Muscle layer of colon (tissue), 2 donors: ENCODE measurements around the gene BTBD8.

Experiments used
- H3K27ac ChIP-seq: one replicate; pipeline ENCODE4 v1.7.0; 2013; ENCODE audit warnings: low read depth, mild to moderate bottlenecking, low read length, moderate library complexity
- H3K27me3 ChIP-seq, 2 donors: one replicate each; pipeline ENCODE4 v1.7.0; 2013; ENCODE audit warnings: low read length in 2 of 2, mild to moderate bottlenecking in 2 of 2; ENCODE audit not compliant: insufficient read depth in 2 of 2, control insufficient read depth in 1 of 2
- H3K36me3 ChIP-seq: one replicate; pipeline ENCODE4 v1.7.0; 2013; ENCODE audit warnings: mild to moderate bottlenecking, low read length; ENCODE audit not compliant: insufficient read depth
- H3K4me1 ChIP-seq: one replicate; pipeline ENCODE4 v1.7.0; 2013; ENCODE audit warnings: mild to moderate bottlenecking, low read length; ENCODE audit not compliant: insufficient read depth
- H3K4me3 ChIP-seq, 2 donors: one replicate each; pipeline ENCODE4 v1.7.0; 2013; ENCODE audit warnings: low read length in 2 of 2, low read depth in 1 of 2, mild to moderate bottlenecking in 1 of 2, moderate library complexity in 1 of 2
- H3K9ac ChIP-seq: one replicate; pipeline ENCODE4 v1.7.0; 2013; ENCODE audit warnings: low read length
- H3K9me3 ChIP-seq: one replicate; pipeline ENCODE4 v1.7.0; 2013; ENCODE audit warnings: mild to moderate bottlenecking, low read length
- donor health status: abdominal sarcoma.
- donor health status: Adenocarcinoma of cecum.

Gene BTBD8

DNA sequence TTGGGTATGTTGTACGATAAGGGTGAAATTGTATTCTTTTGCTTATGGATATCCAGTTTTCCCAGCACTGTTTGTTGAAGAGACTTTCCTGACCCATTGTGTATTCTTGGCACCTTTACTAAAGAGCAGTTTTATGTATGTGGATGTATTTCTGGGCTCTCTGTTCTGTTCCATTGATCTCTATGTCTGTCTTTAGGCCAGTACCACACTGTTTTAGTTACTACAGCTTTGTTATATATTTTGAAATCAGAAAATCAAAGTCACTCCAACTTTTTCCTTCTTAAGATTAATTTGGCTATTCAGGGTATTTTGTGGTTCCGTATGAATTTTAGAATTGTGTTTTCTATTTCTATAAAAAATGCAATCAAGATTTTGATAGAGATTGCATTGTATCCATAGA, 74.8 kb downstream of the BTBD8 start:
- Histone ChIP-seq H3K36me3 (no peaks in the 10 kb centered on the region), H3K9me3 (peaks cover 7% of the 10 kb centered on the region), H3K27me3 (no peaks in the 10 kb centered on the region), H3K4me1 (no peaks in the 10 kb centered on the region), H3K27ac (no peak overlapping the region), H3K4me3 (no peak overlapping the region), H3K9ac (no peak overlapping the region)

DNA sequence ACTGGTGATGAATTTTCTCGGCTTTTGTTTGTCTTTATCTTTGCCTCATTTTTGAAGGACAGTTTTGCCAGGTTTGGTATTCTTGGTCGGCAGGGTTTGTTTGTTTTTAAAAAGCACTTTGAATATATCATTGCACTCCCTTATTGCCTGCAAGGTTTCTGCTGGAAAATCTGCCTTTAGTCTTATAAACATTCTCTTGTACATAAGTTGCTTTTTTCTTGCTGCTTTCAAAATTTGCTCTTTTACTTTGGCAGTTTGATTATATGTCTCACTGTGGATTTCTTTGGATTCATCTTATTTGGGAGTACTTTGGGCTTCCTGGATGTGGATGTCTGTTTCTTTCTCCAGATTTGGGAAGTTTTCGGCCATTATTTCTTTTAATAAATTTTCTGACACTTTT, 79.4 kb downstream of the BTBD8 start:
- no peak overlapping the region for H3K9ac ChIP-seq
- H3K36me3 ChIP-seq = no peaks in the 10 kb centered on the region
- H3K9me3 ChIP-seq = no peaks in the 10 kb centered on the region
- H3K27me3 ChIP-seq = no peaks in the 10 kb centered on the region
- no peak overlapping the region for H3K4me3 ChIP-seq
- no peaks in the 10 kb centered on the region for H3K4me1 ChIP-seq
- no peak overlapping the region for H3K27ac ChIP-seq

DNA sequence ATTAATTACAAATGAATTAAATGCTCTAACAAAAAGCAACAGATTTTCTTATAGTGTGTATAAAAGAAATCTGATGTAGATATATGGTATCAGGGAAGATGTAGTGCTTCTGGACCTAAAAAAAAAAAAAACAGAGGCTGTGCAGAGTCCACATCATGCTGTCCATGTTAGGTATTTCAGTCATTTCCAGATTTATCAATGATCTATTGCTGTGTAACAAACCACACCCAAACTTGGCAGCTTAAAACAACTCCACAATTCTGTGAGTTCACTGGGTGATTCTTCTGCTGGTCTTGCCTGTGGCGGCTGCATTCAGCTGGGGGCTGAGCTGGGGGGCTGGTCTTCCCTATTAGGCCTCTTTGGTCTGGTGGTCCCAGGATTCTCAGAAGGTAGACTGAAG, 85.2 kb downstream of the BTBD8 start:
- no peak overlapping the region for H3K27ac ChIP-seq
- H3K4me3 ChIP-seq = no peak overlapping the region
- H3K27me3 ChIP-seq = no peaks in the 10 kb centered on the region
- no peak overlapping the region for H3K9ac ChIP-seq
- no peaks in the 10 kb centered on the region for H3K4me1 ChIP-seq
- no peaks in the 10 kb centered on the region for H3K36me3 ChIP-seq
- H3K9me3 ChIP-seq = no peaks in the 10 kb centered on the region

DNA sequence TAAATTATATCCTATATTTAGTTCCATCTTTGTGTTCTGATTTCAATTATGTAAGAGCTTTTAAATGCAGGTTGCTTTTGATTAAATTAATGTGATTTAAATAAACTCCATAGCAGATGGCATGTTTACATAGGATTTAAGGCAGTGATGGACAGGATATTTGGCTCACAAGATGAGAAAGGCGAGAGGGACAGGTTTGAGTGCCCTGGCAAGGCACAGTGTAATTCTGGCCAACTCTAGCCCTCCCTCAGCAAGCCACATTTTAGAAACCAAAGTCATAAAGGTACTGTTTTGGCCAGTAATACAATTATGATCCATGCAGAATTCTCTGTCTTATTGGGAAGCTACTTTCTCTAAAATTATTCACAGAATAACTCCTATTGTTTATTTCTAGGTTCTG, 87.0 kb downstream of the BTBD8 start:
- Histone ChIP-seq H3K4me3 (no peak overlapping the region), H3K36me3 (no peaks in the 10 kb centered on the region)

GRCh38 chr1:92168657-92169056, 88.5 kb downstream of the BTBD8 start:
- no peaks in the 10 kb centered on the region for H3K27me3 ChIP-seq
- no peak overlapping the region for H3K9ac ChIP-seq
- no peak overlapping the region for H3K4me3 ChIP-seq
- no peak overlapping the region for H3K27ac ChIP-seq
- H3K36me3 ChIP-seq = no peaks in the 10 kb centered on the region
- no peaks in the 10 kb centered on the region for H3K9me3 ChIP-seq
- H3K4me1 ChIP-seq = no peaks in the 10 kb centered on the region

More for the DNA sequence above, 87.0 kb downstream of the BTBD8 start:
- Histone ChIP-seq H3K9me3 (no peaks in the 10 kb centered on the region), H3K9ac (no peak overlapping the region), H3K27ac (no peak overlapping the region), H3K27me3 (no peaks in the 10 kb centered on the region), H3K4me1 (no peaks in the 10 kb centered on the region)

DNA sequence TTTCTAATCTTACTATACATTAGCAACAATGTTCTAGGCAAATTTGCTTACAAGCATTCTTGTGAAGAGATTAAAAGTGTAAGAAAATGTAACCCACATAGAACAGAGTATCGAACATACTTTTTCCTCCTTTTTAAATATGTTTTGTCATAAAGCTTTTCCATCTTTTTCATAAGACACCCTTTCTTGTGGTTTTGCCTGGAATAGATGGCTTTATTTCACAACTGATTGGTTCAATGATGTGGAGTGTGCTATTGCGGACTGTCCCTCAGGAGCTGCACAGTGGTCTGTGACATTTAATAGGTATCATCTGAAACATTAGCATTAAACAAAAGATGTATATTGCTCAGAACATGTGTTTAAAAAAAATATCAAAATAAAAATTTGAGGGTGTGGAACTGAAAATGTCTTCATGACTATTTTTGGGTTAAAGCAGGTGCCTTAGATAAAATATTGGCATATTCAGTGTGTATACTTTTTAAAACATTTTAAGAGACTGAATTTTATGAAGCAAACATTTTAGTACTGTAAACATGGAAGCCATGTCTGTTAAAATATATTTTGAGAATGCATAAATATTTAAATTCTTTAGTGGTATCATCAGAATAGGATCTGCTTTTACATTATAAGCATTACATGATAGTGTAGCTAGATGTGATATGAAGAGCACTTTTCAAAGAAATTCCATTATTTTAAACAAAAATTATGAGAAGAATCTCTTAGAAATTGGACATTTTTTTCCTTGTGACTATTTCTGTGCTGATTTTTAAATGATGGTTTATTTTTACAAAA, 89.3 kb downstream of the BTBD8 start:
- Histone ChIP-seq H3K27me3 (no peaks in the 10 kb centered on the region), H3K27ac (no peak overlapping the region), H3K4me3 (no peak overlapping the region), H3K9me3 (no peaks in the 10 kb centered on the region), H3K9ac (no peak overlapping the region), H3K36me3 (no peaks in the 10 kb centered on the region), H3K4me1 (no peaks in the 10 kb centered on the region)

DNA sequence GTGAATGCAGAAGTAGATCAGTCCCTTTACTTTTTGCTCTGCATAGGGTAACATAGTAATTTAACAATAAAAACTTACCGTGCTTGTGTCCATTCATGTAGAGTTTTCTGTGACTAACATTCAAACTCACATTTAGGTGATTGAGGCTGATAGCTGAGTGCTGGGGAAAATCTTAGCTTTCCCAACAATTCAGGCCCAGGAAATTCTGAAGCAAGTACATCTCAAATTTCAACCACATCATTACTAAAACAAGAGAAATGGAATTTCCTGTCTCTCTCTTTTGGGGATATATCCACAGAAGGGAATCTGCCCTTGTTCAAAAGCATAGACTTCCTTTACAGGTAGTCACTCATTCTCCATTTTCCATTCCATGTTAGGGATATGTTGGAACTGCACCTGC, 104.5 kb downstream of the BTBD8 start:
- Histone ChIP-seq H3K36me3 (no peaks in the 10 kb centered on the region), H3K4me1 (no peaks in the 10 kb centered on the region), H3K9me3 (no peaks in the 10 kb centered on the region), H3K4me3 (no peak overlapping the region), H3K9ac (no peak overlapping the region), H3K27me3 (no peaks in the 10 kb centered on the region), H3K27ac (no peak overlapping the region)

- no peaks in the 10 kb centered on the region for H3K36me3 ChIP-seq
- H3K27ac ChIP-seq = no peak overlapping the region
- H3K4me1 ChIP-seq = no peaks in the 10 kb centered on the region
- H3K4me3 ChIP-seq = no peak overlapping the region
- no peaks in the 10 kb centered on the region for H3K9me3 ChIP-seq
- H3K9ac ChIP-seq = no peak overlapping the region
- no peaks in the 10 kb centered on the region for H3K27me3 ChIP-seq
These were observed 105.9 kb downstream of the BTBD8 start for GRCh38 chr1:92186081-92186480.

GRCh38 chr1:92188436-92189255, 108.5 kb downstream of the BTBD8 start:
- no peaks in the 10 kb centered on the region for H3K27me3 ChIP-seq
- H3K27ac ChIP-seq = no peak overlapping the region
- H3K4me1 ChIP-seq = no peaks in the 10 kb centered on the region
- no peaks in the 10 kb centered on the region for H3K9me3 ChIP-seq
- no peaks in the 10 kb centered on the region for H3K36me3 ChIP-seq
- H3K4me3 ChIP-seq = no peak overlapping the region
- H3K9ac ChIP-seq = no peak overlapping the region

DNA sequence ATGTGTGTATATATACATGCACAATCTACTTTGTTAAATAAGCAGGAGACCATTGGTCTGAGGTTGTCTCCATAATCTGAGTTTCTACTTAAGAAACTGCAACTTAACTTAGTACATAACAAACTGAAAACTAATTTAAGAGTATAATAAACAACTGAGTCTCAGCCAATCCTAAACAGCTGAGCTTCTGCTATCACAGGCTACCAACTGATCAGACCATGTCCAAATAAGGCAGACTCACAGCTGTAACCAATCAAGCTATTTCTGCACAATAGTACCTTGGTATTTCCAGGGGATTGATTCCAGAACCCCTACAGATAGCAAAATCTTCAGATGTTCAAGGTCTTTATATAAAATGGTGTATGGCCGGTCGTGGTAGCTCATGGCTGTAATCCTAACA, 111.6 kb downstream of the BTBD8 start:
- Histone ChIP-seq H3K36me3 (no peaks in the 10 kb centered on the region), H3K9ac (no peak overlapping the region), H3K9me3 (no peaks in the 10 kb centered on the region), H3K27ac (no peak overlapping the region), H3K4me1 (no peaks in the 10 kb centered on the region), H3K27me3 (no peaks in the 10 kb centered on the region), H3K4me3 (no peak overlapping the region)

GRCh38 chr1:92192246-92192645, 112.1 kb downstream of the BTBD8 start:
- Histone ChIP-seq H3K4me1 (no peaks in the 10 kb centered on the region), H3K9ac (no peak overlapping the region), H3K4me3 (no peak overlapping the region), H3K27me3 (no peaks in the 10 kb centered on the region), H3K9me3 (no peaks in the 10 kb centered on the region), H3K27ac (no peak overlapping the region), H3K36me3 (no peaks in the 10 kb centered on the region)
